ENCODE results near the gene INSL6.
A peak's percentile ranks its signal among the peaks of the same experiment; 100 is the strongest.
"Not testable (repeated sequence)": the region's sequence is repeated elsewhere in the genome, so short reads cannot be mapped to it uniquely, and the experiment has no call there.

The INSL6 gene

DNA sequence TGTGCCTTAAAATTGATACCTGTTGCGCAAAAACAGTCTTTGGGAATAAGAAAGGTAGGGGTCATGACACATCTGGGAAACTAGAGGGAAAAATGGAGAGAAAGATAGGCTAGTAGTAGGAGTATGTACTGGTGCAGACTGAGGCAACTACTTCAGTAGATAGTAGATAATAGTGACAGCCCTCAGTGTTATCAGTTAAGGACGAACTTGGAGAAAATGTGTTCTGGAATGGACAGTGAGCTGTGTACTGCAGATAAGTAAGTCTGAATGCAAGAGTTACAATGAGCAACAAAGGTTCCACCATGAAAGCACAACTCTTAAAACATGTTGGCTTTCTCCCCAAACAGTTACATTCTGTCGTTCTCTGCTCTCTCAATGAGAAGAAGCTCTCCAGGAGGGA, 6.5 kb upstream of the INSL6 start:
- TF ChIP-seq, protein P1, sequence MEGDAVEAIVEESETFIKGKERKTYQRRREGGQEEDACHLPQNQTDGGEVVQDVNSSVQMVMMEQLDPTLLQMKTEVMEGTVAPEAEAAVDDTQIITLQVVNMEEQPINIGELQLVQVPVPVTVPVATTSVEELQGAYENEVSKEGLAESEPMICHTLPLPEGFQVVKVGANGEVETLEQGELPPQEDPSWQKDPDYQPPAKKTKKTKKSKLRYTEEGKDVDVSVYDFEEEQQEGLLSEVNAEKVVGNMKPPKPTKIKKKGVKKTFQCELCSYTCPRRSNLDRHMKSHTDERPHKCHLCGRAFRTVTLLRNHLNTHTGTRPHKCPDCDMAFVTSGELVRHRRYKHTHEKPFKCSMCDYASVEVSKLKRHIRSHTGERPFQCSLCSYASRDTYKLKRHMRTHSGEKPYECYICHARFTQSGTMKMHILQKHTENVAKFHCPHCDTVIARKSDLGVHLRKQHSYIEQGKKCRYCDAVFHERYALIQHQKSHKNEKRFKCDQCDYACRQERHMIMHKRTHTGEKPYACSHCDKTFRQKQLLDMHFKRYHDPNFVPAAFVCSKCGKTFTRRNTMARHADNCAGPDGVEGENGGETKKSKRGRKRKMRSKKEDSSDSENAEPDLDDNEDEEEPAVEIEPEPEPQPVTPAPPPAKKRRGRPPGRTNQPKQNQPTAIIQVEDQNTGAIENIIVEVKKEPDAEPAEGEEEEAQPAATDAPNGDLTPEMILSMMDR (IDR thresholded peaks at IDR 0.05; ENCODE audit: low read depth, low read length, missing control alignments), result no peak
- no peak for DNase-seq (ENCODE audit: low read depth)
- H3K4me3 ChIP-seq (ENCODE audit: low read depth, low read length), result no peak overlapping the region
- in situ Hi-C loops (cut with HindIII; ENCODE audit: low sequenced_read_pairs), result no loop called here

DNA sequence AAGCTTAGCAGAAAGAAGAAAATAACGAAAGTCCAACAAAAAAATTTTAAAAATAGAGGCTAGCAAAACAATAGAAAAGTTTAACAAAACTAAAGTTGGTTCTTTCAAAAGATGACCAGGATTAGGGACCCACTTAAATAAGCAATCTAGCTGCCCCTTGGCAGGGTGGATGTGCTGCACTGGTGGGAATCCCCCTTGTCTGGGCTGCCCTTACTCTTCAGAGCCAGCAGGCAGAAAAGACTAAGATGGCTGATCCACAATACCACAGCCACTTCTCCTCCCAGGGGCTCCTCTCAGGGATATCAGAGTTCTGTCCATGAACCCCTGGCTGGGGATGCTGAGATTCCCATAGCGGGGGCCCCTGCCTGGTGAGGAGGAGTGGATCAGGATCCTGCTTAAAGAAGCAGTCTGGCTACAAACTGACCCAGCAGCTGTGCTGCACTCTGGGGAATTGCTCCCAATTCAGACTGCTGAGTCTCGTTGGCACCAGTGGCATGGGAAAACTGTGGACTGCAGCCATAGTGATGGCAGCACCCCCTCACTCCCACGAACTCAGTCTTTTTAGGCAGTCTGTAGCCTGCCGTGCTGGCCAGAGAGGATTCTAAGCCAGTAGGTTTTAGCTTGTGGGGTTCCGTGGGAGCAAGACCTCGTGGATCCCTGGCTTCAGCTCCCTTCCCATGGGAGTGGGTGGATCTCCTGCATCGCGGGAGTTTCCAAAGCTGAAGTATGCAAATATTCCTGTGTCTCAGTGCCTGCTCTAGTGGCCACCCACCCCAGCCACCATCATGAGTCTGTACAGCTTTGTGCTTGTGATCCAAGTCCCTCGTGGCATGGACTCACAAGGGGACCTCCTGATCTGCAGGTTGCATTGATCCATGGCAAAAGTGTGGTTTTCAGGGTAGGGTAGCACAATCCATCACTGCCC, 2.9 kb upstream of the INSL6 start:
- H3K4me3 ChIP-seq (ENCODE audit: low read depth, low read length), result no peak overlapping the region
- TF ChIP-seq, protein P1 (IDR thresholded peaks at IDR 0.05; ENCODE audit: low read depth, low read length, missing control alignments), result no peak
- in situ Hi-C loops (cut with HindIII; ENCODE audit: low sequenced_read_pairs), result loop anchor here (10.0 kb wide), 1 partner anchor 256 kb away; no protein-coding TSS in a partner anchor
- DNase-seq (ENCODE audit: low read depth), result no peak

DNA sequence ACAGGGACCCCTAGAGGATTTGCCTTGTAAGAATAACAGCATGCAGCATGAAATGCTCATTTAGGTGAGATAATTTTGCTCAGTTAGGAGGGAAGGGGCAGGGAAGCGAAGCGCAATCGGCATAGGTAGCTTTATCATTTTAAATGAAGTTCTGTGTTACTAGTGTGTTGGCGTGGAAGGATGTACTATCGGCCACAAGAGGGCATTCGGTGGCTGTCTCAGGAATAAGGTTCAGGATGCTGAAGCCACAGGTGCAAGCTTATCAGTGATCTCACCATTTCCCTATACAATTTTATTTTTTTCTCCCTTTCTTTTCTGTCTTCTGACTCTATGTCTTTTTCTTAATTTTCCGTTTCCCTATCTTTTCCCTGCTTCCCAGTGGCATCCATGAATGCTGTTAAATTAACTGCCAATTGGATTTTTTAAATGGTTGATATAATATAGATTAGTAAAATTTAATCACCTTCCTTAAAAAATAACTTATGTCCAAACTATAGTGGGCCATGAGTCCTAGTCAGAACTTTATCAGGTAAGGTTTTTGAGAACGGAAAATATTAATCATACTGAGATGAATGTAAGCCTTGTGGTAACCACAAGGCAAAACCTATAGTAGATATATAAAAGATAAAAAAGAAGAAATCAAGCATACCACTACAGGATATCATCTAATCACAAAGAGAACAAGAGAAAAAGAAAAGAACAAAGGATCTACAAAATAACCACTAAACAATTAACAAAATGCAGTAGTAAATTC, 1.2 kb upstream of the INSL6 start:
- H3K4me3 ChIP-seq (ENCODE audit: low read depth, low read length), result no peak overlapping the region
- in situ Hi-C loops (cut with HindIII; ENCODE audit: low sequenced_read_pairs), result loop anchor here (10.0 kb wide), 1 partner anchor 258 kb away; no protein-coding TSS in a partner anchor
- peak; percentile 57 for DNase-seq (ENCODE audit: low read depth)
- TF ChIP-seq, protein P1 (IDR thresholded peaks at IDR 0.05; ENCODE audit: low read depth, low read length, missing control alignments), result peak; percentile 75

DNA sequence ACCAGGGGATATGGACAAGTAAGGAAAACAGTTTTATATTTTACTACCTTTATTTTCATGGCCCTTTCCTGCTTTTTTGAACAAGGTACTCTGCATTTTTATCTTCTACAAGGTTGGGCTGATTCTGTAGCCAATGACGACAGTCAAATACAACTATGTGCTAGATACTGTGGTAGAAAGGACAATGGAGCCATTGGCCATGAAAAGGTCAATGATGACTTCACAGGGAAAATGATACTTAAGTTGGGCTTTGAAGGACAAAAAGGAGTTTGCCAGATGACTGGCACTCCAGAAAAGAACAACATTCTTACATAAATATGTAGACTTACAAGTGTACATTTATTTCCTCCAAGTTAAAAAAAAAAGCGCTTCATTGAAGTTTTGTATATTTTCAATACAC, 663 bp downstream of the INSL6 start:
- DNase-seq (ENCODE audit: low read depth), result no peak
- in situ Hi-C loops (cut with HindIII; ENCODE audit: low sequenced_read_pairs), result loop anchor here (10.0 kb wide), 1 partner anchor 260 kb away; no protein-coding TSS in a partner anchor
- no peak overlapping the region for H3K4me3 ChIP-seq (ENCODE audit: low read depth, low read length)
- TF ChIP-seq, protein P1 (IDR thresholded peaks at IDR 0.05; ENCODE audit: low read depth, low read length, missing control alignments), result no peak

DNA sequence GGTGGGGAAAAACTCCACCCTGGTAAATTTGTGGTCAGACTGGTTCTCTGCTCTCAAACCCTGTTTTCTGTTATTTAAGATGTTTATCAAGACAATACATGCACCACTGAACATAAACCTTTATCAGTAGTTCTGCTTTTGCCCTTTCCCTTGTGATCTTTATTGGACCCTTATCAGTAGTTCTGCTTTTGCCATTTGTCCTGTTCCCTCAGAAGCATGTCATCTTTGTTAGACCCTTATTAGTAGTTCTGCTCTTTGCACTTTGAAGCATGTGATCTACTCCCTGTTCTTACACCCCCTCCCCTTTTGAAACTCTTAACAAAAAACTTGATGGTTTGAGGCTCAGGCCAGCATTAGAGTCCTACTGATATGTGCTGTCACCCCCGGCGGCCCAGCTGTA, 4.8 kb downstream of the INSL6 start:
- in situ Hi-C loops (cut with HindIII; ENCODE audit: low sequenced_read_pairs), result loop anchor here (10.0 kb wide), 1 partner anchor 264 kb away; no protein-coding TSS in a partner anchor
- H3K4me3 ChIP-seq (ENCODE audit: low read depth, low read length); DNase-seq (ENCODE audit: low read depth): not testable (repeated sequence)

DNA sequence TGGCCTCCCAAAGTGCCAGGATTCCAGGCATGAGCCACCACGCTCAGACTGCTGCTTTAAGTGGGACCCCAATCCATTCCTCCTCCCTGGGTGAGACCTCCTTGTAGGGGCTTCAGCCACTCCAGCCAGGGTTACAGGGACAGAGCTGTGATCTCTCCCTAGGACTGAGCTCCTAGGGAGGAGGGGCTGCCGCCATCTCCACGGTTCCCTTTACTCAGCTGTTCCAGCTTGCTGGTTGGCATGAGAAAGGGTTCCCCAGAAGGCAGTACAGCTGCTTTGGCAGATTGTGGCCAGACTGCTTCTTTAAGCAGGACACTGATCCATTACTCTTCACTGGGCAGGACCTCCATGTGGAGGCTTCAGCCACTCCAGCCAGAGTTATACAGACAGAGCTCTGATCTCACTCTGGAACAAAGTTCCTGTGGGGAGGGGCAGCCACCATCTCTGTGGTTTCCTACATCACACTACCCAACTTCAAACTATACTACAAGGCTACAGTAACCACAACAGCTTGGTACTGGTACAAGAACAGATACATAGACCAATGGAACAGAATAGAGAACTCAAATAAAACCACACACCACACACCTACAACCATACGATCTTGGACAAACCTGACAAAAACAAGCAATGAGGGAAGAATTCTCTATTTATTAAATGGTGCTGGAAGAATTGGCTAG, 7.2 kb downstream of the INSL6 start:
- TF ChIP-seq, protein P1 (IDR thresholded peaks at IDR 0.05; ENCODE audit: low read depth, low read length, missing control alignments), result no peak
- in situ Hi-C loops (cut with HindIII; ENCODE audit: low sequenced_read_pairs), result no loop called here

More for the DNA sequence above, 7.2 kb downstream of the INSL6 start:
- DNase-seq (ENCODE audit: low read depth), result no peak
- H3K4me3 ChIP-seq (ENCODE audit: low read depth, low read length), result no peak overlapping the region
